HG03571 (cell line): ENCODE measurements around the gene AK5.

ENCODE experiments used
- ATAC-seq: cut with Tn5 transposase; IDR thresholded peaks from one replicate; pipeline ENCODE4 v1.9.1; 2021; ENCODE audit not compliant: unreplicated experiment

AK5 gene

DNA sequence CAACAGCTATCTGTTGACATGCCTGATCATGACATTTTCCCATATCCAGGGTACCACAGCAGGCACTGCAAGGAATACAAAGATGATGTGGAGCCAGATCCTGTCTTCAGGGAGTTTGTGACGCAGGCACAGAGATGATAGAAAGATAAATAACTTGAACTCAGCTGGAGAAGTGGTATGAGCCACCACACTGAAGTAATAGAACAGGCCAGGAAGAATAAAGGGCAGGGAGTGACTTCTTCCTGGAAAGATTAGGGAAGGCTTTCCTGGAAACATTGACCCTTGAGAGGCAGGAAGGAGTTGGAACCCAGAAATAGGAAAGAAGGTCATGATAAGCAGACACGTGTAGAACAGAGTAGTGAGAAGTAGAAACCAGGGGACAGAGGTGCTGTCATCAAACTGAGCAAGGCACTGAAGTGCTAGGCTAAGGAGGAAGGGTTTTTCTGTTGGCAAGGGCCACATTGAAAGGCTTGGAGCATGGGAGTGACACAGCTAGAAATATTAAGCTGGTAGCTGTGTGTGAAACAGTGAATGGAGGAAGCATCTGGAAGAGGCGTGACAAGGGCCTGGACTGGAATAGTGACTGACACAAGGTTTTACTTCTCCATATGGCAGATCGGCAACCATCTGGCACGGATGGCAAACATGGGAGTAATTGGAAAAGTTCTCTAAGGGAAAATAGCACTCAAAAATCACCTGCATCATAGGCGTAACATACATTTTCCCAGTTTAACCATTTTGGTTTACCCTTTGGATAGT, 68.4 kb downstream of the AK5 start:
- ATAC-seq: no peak

GRCh38 chr1:77354536-77354935, 72.7 kb downstream of the AK5 start:
- no peak for ATAC-seq

DNA sequence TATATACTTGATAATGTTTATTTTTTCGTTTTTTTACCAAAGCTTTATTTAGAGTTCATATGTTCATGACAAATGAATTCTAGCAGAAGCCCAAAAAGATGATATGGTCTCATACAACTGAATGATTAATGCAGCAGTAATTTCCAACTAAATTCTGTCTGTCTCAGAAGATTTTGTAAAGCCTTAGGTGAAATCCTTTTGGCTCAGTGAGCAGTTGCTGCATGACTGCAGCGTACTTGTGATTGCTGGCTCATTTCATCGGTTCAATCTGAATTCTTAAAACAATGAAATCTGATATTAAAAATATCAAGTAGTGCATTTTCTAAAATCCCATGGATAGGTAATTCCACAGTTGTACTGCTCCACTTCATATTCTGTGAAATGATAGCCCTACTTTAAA, 73.2 kb downstream of the AK5 start:
- no peak for ATAC-seq

DNA sequence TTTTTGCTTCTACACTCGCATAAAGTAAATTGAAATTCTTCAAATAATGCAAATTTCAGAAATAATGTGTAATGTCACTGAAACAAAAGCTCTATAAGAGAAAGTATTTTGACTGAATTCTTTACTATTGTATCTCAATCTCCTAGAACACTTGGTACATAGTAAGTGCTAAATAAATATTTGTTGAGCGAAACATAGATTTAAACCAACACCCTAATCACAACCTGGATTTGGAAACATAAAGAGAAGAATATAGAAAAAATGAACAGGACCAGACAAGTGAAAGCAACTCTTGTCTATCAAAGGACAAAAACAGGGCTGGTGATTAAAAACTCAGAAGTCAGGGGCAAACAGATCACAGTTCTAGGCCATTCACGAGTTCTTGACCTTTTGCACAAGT, 74.3 kb downstream of the AK5 start:
- ATAC-seq: no peak

DNA sequence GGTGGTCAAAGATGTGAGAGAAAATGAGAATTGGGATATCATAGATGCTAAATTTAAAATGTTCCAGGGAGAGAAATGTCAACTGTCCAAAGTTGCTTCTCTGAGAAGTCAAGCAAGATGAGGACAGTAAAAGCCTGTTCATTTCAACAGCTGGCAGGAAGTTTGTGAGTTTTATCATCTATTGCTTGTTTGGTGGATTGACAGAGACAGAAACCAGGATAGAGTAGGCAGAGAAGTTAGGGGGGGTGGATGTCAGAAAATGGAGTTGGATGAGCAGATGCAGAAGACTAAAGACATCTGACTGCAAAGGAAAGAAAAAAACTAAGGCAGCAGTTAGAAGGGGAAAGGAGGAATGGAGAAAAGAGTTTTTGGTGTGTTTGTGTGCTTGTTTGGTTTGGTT, 78.4 kb downstream of the AK5 start:
- no peak for ATAC-seq

- ATAC-seq: no peak
Observed at GRCh38 chr1:77361621-77362020, 79.8 kb downstream of the AK5 start.

DNA sequence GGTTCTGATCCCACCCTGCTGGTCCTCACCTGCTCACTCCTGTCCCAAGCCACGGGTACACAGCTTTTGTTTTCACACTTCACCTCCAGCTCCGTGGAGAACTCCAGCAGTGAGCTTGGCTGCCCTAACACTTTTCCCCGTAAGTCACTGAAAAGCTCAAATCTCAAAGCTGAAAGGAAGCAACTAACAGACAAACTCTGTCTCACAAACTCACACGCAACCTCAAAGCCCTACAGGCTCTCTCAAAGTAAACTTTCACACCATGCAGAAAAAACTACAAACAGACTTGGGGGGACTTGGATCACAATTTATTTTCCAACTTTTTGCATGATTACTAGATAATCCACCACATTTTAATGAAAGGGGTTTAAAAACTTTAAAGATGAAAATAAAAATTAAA, 88.3 kb downstream of the AK5 start:
- no peak for ATAC-seq

- no peak for ATAC-seq
Observed at GRCh38 chr1:77370583-77371306, 88.9 kb downstream of the AK5 start.

- no peak for ATAC-seq
Observed at GRCh38 chr1:77371396-77371795, 89.6 kb downstream of the AK5 start.

DNA sequence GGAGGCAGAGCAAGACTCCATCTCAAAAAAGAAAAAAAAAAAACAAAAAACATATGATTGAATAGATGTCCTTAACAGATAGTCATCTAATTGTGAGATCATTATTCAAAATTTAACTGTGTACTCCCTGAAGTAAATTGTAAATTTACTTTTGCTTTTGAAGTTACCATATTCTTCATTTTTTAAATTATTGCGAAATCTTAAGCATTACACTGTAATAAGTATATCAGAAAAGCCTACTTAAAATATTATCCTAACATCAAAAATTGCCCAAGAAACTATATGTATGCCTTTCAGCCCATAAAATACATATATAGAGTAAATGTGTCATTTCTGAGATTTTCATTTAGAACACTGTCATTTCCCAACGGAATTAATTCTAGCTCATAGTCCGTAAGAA, 91.9 kb downstream of the AK5 start:
- ATAC-seq: no peak

DNA sequence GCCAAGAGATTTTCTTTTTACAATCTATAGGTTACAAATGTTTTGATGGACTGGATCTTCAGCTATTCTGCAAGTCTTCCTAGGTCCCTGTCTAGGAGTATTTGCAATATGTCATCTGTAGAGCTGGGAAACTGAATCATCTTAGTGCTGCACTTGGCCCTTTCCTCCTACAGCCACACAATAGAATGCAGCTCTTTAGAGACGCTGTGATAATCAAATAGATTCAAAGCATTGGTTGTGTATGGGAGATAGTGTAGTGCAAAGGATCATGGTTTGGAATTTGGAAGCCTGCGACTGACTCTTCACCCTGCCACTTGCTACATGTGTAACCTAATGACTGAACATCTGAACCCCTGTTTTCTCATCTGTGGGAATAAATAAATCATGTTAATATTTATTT, 93.7 kb downstream of the AK5 start:
- ATAC-seq: no peak

GRCh38 chr1:77375990-77376389, 94.2 kb downstream of the AK5 start:
- ATAC-seq: no peak

DNA sequence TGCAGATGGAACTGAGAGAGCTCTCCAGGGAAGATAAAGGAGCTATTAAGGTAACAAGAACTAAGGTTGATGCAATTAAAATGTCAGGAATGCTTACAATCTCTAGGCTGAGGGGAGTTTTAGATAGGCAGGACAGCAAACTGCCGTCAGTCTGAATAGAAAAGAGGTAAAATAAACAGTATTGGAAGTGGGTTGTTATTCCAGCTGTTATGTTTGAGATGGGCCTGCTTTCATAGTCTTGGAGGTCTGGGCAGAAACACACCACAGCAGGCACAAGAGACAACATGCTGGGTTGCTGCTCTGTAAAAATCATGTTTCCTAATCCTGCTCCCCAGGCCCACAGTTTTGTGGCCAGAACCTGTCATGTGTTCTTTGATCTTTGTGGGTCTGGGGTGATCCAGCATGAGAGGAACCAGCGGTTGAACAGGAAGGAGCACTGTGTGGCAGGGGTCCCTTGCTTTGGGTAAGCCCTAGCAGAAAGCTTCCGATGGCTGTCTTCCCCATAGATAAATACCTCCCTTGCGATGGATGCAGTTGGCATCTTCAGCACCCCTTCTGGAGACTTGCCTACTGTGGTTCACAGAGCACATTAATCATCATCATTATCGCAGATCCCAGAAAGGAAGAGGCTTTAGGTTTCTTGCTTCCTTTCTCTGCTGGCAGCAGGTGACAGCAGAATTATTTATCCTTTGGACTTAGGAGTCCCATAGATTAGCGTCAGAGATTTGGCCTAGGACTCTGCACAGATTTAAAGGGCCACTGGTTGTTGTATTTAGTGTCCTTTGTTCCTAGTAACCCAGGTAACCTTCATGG, 97.1 kb downstream of the AK5 start:
- ATAC-seq: no peak

- no peak for ATAC-seq
Observed at GRCh38 chr1:77382366-77382765, 100.5 kb downstream of the AK5 start.

- no peak for ATAC-seq
Observed at GRCh38 chr1:77383236-77383635, 101.4 kb downstream of the AK5 start.

- ATAC-seq: no peak
Observed at GRCh38 chr1:77385551-77385950, 103.7 kb downstream of the AK5 start.

DNA sequence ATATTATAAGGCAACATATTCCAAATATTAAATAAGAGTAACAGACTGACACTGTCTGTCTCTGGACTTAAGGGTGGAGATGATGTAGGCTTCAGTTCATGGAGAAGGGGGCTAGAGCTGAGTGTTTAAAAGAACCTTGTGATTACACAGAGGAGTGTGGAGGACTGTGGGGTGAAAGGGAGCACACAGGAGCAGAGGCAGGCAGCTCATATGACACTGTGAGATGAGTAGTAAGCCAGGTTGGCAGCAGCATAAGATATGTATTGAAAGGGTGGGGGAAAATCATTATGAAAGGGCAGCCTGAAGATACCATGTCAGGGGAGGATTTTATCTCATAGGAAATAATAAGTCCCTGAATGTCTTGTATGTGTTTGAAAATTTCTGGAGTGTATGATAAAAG, 104.5 kb downstream of the AK5 start:
- no peak for ATAC-seq

- no peak for ATAC-seq
Observed at GRCh38 chr1:77387553-77387952, 105.7 kb downstream of the AK5 start.

GRCh38 chr1:77388661-77389060, 106.8 kb downstream of the AK5 start:
- ATAC-seq: no peak

DNA sequence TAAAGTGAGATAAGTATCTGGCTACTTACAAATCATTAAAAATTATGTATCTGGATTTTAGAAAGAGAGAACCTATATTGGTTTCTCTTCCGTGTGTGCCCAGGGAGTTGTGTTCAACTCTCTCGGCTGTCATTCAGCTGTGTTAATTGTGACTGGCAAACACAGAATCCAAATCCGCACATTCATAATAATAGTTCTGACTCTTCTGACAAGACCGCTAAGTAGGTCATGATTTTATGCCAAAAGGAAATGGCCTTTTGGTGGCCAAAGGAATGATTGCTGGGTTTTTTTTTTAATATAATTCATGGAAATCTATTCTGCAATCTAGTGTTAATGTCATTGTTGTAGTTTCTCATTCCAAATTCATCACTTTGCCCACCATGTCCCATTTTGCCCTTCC, 110.7 kb downstream of the AK5 start:
- no peak for ATAC-seq

GRCh38 chr1:77394166-77394565, 112.3 kb downstream of the AK5 start:
- ATAC-seq: no peak

DNA sequence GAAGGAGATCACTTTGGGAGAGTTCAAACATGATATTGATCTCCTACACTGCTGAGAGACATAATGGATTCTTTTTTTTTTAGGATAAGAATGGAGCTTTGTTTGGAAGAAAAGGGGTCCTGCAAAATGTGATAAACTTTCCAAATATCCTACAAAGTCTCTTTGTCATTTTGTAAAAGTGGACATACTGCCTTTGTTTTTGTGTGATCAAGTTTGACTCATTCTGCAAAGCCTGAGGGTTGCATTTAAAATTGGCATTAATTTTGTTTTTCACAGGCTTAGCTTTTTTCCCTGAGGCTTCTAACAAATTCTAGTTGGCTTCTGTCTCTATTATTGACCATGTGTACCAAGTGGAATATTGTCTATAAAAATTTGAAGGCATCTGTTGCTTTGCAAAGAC, 113.2 kb downstream of the AK5 start:
- no peak for ATAC-seq
